G401 (cell line): Measurements from ENCODE around the gene ADAMTS2. TPM values are rescaled to one million over a fixed set of nuclear protein-coding genes. Genes with fewer than 3 reads are reported as not detected.

ENCODE experiments used
- DNase-seq: peaks from one replicate; pipeline ENCODE4 v3.0.0-alpha.2; 2015; ENCODE audit warnings: low spot score
- in situ Hi-C: cut with HindIII; loops from 2 replicates; pipeline ENCODE4 v1.10.0; 2016; ENCODE audit warnings: low sequenced_read_pairs, mixed read lengths
- total RNA-seq: library from RNA; depleted of rRNA; stranded (reverse); fragments of >200 nt; shearing (Covaris generic); gene quantifications from 2 replicates; pipeline ENCODE4 v1.2.3, GENCODE V29; 2014

The ADAMTS2 gene
- total RNA-seq, 1 experiment from 2014 or later = not detected

DNA sequence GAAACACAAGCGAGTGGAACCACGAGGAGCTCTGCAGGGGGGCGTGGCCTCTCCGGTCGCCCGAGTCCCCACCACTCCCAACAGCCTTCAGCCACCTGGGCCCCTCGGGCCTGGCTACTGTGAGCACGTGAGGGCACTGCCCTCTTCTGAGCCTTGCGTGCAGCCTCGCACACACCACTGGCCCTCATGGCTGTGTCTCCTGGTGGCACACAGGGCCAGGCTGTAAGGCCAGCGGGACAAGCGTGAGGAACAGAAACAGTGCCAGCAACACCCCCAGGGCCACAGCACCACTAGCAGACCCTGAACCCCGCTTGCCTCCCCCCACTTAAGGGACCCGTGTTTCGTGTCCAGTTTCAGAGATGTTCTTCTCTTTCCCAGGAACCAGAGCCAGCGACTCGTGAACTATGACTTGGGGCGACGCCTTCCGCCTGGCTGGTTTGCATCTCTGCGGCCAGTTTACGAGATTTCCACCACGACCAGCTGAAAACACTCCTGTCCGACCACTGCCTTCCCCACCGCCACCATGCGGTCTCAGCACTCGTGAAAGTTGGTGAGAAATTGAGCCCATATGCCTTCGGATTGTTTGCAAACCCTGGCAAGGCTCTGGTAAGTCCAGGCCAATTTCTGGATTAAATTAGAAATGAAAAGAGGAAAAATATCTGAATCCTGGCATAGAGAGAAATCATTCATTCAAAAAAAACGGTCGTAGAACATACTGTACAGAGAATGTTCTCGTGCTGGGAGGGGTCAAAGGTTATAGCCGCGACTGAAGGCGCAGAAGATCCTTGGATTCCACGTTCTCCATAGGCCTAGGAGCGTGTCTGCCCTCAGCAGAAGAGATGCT, 149.5 kb downstream of the ADAMTS2 start:
- DNase-seq = no peak
- in situ Hi-C loops = no loop called here

- DNase-seq = no peak
- in situ Hi-C loops = no loop called here
Measured at GRCh38 chr5:179194941-179195381, 150.3 kb downstream of the ADAMTS2 start.

GRCh38 chr5:179194201-179194910, 150.9 kb downstream of the ADAMTS2 start:
- no peak for DNase-seq

GRCh38 chr5:179193746-179194145, 151.5 kb downstream of the ADAMTS2 start:
- no peak for DNase-seq
- in situ Hi-C loops = no loop called here

More at GRCh38 chr5:179194201-179194910, 150.9 kb downstream of the ADAMTS2 start:
- in situ Hi-C loops = no loop called here

DNA sequence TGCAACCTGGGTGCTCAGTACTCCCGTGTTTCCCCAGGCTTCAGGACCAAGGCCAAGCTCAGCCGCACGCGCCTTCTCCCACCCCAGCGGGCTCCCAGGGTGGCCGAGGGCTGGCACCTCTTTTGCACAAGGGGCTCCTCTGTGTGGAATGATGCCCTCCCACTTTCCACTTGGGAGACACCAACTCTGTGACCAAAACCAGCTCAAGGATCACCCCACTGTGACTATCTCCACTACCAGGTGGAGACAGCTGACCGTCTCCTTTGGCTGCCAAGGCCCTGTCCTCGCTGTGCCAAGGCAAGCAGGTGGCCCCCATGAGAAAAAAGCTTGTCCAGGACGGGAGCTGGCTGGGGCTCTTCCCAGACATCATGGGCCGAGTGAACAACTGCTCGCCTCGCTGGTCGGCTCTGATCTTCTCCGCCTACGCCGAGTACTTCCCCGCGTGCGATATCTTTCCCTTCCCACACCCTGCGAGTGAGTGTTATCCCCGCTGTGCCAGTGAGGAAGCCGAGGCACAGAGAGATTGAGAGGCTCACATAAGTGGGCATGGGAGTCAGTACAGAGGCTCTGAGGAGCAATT, 152.3 kb downstream of the ADAMTS2 start:
- peak; percentile 5 for DNase-seq
- in situ Hi-C loops = no loop called here

DNA sequence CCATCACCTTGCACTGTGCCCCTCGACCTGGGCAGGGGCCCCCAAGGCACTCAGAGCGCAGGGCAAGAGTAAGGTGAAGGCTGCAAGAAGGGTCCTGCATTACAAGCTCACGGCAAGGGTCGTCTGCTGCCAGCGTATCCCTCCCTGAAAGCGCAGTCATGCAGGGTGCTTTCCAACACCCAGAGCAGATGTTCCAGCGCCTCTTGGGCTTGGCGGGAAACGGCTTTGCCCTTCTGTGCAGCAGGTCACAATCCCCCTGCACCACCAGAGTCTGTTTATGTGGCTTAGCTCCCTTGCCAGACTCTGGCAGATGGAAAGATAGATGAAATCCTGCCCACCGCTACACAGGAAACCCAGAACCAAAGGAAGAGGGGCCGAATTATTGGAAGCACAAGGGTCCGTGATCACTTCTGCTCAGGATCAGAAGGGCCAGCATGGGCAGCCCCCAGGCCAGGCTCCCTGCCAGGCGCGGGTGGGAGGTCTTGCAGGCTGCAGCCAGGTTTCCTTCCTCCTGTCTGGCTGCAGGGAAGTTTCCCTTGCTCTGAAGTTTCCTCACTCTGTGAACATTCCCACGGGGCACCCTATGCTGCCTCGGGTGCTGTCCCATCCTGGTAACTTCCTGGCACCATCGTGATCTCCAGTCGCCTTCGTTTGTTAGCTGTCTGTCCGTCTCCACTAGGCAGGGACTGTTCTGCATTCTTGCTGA, 152.9 kb downstream of the ADAMTS2 start:
- in situ Hi-C loops = no loop called here
- DNase-seq = no peak

DNA sequence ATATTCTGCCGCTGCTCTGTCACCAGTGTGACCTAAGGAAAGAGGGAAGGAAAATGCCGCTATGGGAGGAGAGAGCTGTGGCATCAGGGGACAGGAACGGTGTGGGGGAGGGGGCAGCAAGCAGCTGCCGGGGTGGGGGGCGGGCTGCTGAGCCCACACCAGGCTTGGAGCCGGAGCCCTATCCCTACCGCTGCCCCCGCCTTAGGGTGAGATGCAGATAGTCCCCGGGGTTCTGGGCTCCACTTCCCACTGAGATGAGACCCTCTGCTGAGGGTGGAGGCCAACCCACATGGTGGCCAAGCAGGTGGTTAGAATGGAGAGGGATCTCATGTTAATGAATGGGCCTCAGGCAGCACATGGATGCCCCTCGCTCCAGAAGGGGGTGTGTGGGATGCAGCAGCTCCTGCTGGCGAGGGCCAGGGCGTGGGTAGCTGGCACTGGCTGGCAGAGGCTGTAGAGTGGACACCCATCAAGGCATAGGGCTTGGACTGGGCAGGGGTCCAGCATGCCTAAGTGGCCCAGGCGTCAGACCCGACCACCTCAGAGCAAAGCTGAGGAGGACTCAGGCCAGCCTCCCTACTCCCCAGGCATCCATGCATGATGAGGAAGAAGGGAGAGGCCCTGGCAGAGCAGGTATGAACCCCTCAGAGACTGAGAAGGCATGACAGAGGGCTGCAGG, 153.6 kb downstream of the ADAMTS2 start:
- in situ Hi-C loops = no loop called here
- no peak for DNase-seq

DNA sequence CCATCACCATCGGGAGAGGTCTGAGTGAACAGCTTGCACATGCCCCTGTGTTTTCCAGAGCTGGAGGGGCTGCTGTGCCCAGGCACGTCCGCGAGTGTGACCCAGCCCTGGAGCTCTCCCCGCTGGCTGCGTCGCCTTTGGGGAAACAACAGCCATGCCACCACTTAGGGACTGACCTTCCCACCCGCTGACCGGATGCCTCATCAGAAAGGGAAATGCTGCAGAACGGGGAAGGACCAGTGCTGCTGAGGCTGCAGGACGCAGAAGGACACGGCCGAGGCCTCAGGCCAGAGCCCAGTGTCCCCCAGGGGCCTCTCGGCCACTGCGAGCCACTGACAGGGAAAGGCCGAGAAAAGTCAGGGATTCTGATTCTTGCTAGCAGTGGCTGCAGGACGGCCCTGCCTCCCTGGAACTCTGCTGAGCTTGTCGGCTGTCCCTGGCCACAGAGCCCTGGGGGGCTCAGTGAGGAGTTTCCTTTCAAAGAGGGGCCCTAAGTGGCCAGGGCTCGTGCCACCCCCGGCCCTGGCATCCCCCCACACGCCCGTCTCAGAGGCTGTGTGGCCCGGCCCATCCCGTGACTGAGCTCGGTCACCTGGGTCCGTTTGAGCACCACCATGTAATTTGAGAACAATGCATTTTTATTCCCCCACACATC, 154.3 kb downstream of the ADAMTS2 start:
- no peak for DNase-seq
- in situ Hi-C loops = no loop called here

- DNase-seq = no peak
- in situ Hi-C loops = no loop called here
Measured at GRCh38 chr5:179188636-179189035, 156.6 kb downstream of the ADAMTS2 start.

GRCh38 chr5:179187681-179188575, 157.3 kb downstream of the ADAMTS2 start:
- no peak for DNase-seq
- in situ Hi-C loops = no loop called here

DNA sequence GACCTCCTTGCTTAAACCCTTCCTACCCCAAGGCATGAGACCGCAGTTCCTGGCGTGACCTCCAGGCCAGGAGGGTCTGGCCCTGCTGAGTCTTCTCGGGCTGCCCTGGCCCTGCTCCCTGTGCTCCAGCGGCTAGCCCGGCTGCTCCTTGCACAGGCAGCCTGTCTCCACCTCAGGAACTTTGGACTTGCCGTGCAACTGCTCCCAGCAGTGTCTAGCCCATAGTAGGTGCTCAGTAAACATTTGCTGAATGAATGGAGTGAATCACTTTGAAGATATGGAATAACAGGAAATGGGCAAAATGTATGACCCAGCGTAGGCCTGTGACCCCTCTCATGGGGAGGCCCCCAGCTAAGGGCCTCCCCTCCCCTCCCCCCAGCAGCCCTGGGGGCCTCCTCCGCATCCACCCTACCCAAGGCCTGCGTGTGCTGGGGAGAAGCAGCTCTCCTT, 158.0 kb downstream of the ADAMTS2 start:
- no peak for DNase-seq
- in situ Hi-C loops = no loop called here

DNA sequence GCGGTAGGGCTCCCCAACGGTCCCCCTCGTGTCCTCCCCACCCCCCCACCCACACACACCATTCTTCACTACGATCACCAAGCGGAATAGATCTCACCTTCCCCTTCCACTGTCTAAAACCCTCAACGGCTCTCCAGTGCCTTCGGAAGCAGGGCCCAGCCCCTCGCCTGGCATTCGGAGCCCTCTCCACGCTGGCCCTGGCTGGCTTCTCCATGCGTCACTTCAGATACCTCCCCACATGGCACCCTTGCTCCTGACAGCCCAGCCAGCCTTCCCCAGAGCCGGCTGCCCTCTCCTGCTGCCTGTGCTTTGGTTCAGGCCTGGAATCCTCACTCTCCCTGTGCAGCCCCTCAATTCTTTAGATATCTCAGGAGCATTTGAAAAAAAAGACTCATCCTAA, 158.5 kb downstream of the ADAMTS2 start:
- DNase-seq = no peak
- in situ Hi-C loops = no loop called here

DNA sequence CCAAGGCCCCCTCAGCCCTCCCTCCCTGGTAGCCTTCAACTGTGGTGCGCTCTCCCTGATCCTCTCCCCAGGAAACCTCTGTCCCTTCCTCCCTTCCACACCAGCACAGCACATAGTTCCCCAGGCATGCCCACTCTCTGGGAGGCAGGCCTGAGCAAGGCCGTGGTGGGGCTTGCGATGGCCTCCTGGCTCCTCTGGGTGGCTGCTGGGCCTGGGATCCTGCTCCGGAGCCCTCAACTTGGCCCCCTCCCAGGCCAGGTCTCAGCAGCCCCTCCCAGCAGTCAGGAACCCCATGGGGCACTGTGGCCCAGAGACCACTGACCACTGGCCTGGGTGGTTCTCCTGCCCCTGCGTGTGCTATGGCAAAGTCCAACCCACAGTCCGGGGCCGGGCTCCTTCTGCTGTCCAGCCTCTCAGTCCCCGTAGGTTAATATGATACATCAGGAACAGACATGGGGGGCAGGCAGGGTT, 159.3 kb downstream of the ADAMTS2 start:
- no peak for DNase-seq
- in situ Hi-C loops = no loop called here

GRCh38 chr5:179185256-179185940, 159.9 kb downstream of the ADAMTS2 start:
- in situ Hi-C loops = no loop called here
- no peak for DNase-seq

DNA sequence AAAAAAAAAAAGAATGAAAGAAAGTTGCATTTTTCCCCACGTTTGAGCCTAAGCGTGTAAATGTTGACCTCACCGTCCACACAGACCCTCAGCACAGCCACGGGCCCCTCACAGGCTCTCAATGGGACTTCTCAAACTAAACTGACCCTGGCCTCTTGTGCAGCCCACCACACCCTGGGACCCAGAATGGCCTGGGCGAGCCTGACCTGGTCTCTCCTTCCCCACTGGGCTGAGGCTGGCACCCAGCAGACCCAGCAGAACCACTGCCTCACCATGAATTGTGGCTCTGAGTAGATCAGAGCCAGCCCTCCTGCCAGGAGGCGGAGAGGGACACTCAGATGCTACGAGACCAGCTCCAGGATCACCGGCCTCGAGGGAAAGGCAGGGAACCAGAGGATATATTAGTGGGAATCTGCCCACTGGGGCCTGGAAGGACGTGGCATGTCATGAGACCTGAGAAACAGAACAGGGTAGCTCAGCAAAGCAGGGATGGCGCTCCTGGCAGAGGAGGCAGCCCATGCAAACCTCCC, 160.7 kb downstream of the ADAMTS2 start:
- in situ Hi-C loops = no loop called here

DNA sequence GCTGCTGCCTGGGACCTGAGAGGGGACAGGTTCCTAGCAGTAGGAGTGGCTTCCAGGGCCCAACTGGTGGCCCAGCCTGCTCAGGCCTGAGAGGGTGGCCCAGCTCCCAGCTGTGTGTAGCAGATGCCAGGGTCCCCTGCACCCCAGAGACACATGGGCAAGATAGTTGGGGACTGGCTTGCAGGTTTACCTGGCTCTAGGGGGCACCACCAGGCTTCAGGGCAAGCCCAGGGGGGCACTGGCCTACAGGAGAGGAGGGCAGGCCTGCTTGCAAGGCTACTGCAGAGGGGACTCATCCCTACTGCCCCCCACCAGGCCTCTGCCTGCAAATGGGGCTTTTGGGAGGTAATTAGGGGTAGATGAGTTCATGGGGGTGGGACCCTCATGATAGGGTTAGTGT, 161.8 kb downstream of the ADAMTS2 start:
- in situ Hi-C loops = no loop called here
- DNase-seq = no peak

More for the DNA sequence above, 160.7 kb downstream of the ADAMTS2 start:
- no peak for DNase-seq

DNA sequence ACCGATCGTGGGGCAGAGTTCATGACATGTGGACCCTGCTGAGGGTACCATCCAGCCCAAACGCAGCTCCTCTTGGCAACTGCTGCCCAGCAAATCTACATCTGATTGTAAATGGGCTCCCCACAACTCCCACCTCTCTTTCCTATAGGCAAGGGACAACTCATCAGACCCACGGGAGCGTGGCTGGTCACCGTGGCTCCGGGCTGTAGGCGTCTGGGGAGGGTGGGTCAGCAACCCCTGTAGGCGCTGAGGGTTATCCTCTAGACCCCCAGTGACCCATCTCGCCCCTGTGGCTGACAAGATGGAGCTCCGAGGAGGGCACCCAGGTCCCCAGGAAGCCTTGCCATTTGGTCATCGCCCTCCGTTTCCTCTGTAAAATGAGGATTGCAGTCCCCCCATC, 162.7 kb downstream of the ADAMTS2 start:
- in situ Hi-C loops = no loop called here
- DNase-seq = no peak
